Neural progenitor cell (in vitro differentiated cells): Measurements from ENCODE around the gene IDH3B. TPM values are rescaled to one million over a fixed set of nuclear protein-coding genes. Genes with fewer than 3 reads are reported as not detected.

Experiments
- DNase-seq: peaks from one replicate; pipeline ENCODE4 v3.0.0-alpha.2; 2016; ENCODE audit warnings: low spot score
- H2AFZ ChIP-seq: fragments of 200-600 bp; sonication (generic); replicated peaks from 2 replicates; pipeline ENCODE4 v1.6.1; 2016; ENCODE audit warnings: antibody characterized with exemption
- H3F3A ChIP-seq: fragments of 200-600 bp; sonication (generic); 2 replicates; pipeline ENCODE4 v1.6.1; 2016; ENCODE audit warnings: antibody characterized with exemption, low read depth
- H3K27ac ChIP-seq: fragments of 200-600 bp; sonication (generic); 2 replicates; pipeline ENCODE4 v1.5.1; 2016; ENCODE audit warnings: mild to moderate bottlenecking
- H3K27me3 ChIP-seq: fragments of 200-600 bp; sonication (generic); 2 replicates; pipeline ENCODE4 v1.6.1; 2016; ENCODE audit warnings: mild to moderate bottlenecking, moderate library complexity
- H3K36me3 ChIP-seq: fragments of 200-600 bp; sonication (generic); 2 replicates; pipeline ENCODE4 v1.5.1; 2016
- H3K4me1 ChIP-seq: fragments of 200-600 bp; sonication (generic); 2 replicates; pipeline ENCODE4 v1.6.1; 2016; ENCODE audit warnings: mixed run types
- H3K4me2 ChIP-seq: fragments of 200-600 bp; sonication (generic); 2 replicates; pipeline ENCODE4 v1.6.1; 2016
- H3K4me3 ChIP-seq: fragments of 200-600 bp; sonication (generic); 2 replicates; pipeline ENCODE4 v1.5.1; 2016
- H3K79me2 ChIP-seq: fragments of 200-600 bp; sonication (generic); 2 replicates; pipeline ENCODE4 v1.6.1; 2016; ENCODE audit warnings: low read depth
- H3K9ac ChIP-seq: fragments of 200-600 bp; sonication (generic); 2 replicates; pipeline ENCODE4 v1.6.1; 2016
- H3K9me3 ChIP-seq: fragments of 200-600 bp; sonication (generic); 2 replicates; pipeline ENCODE4 v1.5.1; 2016; ENCODE audit warnings: low read depth
- H4K20me1 ChIP-seq: fragments of 200-600 bp; sonication (generic); 2 replicates; pipeline ENCODE4 v1.6.1; 2016; ENCODE audit warnings: low read depth
- H3K27ac Mint-ChIP-seq: 3 replicates; pipeline ENCODE4 v1.8.0; 2021; ENCODE audit warnings: mixed read lengths
- H3K27me3 Mint-ChIP-seq: 2 replicates; pipeline ENCODE4 v1.8.0; 2022; ENCODE audit warnings: low read depth, mild to moderate bottlenecking, inconsistent platforms, moderate library complexity, mixed read lengths; ENCODE audit not compliant: insufficient read depth
- H3K36me3 Mint-ChIP-seq: 3 replicates; pipeline ENCODE4 v1.8.0; 2021; ENCODE audit warnings: mixed read lengths
- H3K4me1 Mint-ChIP-seq: 3 replicates; pipeline ENCODE4 v1.8.0; 2021; ENCODE audit warnings: mixed read lengths
- H3K4me3 Mint-ChIP-seq: 3 replicates; pipeline ENCODE4 v1.8.0; 2021; ENCODE audit warnings: mild to moderate bottlenecking, moderate library complexity, mixed read lengths
- H3K9me3 Mint-ChIP-seq: 3 replicates; pipeline ENCODE4 v1.8.0; 2020; ENCODE audit warnings: mixed read lengths
- EZH2 ChIP-seq: fragments of 200-600 bp; sonication (generic); IDR thresholded peaks from 2 replicates; pipeline ENCODE4 v1.6.1; 2017; ENCODE audit warnings: antibody characterized with exemption, mild to moderate bottlenecking, moderate library complexity
- EZH2phosphoT487 ChIP-seq: fragments of 200-600 bp; sonication (generic); IDR thresholded peaks from 2 replicates; pipeline ENCODE4 v1.6.1; 2017; ENCODE audit warnings: antibody characterized with exemption
- total RNA-seq: library from RNA; depleted of rRNA; stranded (reverse); fragments of >200 nt; gene quantifications from 2 replicates; pipeline ENCODE4 v1.2.3, GENCODE V29; 2015; ENCODE audit warnings: low replicate concordance
- TF ChIP-seq, protein P1 (sequence below): fragments of 200-600 bp; sonication (generic); IDR thresholded peaks from 2 replicates; pipeline ENCODE4 v1.5.1; 2017; ENCODE audit warnings: antibody characterized with exemption, mild to moderate bottlenecking

The IDH3B gene
- total RNA-seq, 1 donor from 2014 or later, result 94.3 TPM

DNA sequence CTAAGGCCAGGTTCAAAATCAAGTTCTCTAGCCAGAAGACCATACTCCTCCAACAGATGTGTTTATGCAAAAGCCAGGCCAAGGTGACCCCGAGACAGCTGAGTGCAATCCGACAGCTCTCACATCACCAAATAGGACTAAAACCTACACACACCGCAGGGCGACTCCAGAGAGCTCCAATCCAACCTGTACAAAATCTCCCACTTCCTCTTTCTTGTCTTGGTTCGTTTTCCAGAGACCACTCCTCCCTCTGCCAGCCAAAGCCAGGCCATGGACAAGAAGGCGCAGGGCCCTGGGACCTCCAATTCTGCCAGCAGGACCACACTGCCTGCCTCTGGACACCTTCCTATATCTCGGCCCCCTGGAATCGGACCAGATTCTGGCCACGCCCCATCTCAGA lies 23.1 kb downstream of the IDH3B start:
- no peak overlapping the region for H3K9ac ChIP-seq
- H3K4me3 Mint-ChIP-seq, result no peak overlapping the region
- H3K79me2 ChIP-seq, result no peaks in the 10 kb centered on the region
- no peak overlapping the region for H3K27ac ChIP-seq
- H3K27me3 Mint-ChIP-seq, result peaks cover 3% of the 10 kb centered on the region
- no peak overlapping the region for H3K4me3 ChIP-seq
- TF ChIP-seq EZH2phosphoT487 (no peak), EZH2 (no peak)
- TF ChIP-seq, protein P1, sequence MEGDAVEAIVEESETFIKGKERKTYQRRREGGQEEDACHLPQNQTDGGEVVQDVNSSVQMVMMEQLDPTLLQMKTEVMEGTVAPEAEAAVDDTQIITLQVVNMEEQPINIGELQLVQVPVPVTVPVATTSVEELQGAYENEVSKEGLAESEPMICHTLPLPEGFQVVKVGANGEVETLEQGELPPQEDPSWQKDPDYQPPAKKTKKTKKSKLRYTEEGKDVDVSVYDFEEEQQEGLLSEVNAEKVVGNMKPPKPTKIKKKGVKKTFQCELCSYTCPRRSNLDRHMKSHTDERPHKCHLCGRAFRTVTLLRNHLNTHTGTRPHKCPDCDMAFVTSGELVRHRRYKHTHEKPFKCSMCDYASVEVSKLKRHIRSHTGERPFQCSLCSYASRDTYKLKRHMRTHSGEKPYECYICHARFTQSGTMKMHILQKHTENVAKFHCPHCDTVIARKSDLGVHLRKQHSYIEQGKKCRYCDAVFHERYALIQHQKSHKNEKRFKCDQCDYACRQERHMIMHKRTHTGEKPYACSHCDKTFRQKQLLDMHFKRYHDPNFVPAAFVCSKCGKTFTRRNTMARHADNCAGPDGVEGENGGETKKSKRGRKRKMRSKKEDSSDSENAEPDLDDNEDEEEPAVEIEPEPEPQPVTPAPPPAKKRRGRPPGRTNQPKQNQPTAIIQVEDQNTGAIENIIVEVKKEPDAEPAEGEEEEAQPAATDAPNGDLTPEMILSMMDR, result no peak
- H3K36me3 Mint-ChIP-seq, result no peaks in the 10 kb centered on the region
- no peak overlapping the region for H2AFZ ChIP-seq
- H3K27me3 ChIP-seq, result peaks cover 3% of the 10 kb centered on the region
- H3F3A ChIP-seq, result no peaks in the 10 kb centered on the region
- no peaks in the 10 kb centered on the region for H3K9me3 ChIP-seq
- no peaks in the 10 kb centered on the region for H3K9me3 Mint-ChIP-seq
- no peaks in the 10 kb centered on the region for H3K4me1 ChIP-seq
- H4K20me1 ChIP-seq, result no peaks in the 10 kb centered on the region
- H3K4me1 Mint-ChIP-seq, result no peaks in the 10 kb centered on the region
- H3K36me3 ChIP-seq, result no peaks in the 10 kb centered on the region
- H3K4me2 ChIP-seq, result no peak overlapping the region
- DNase-seq, result no peak
- no peak overlapping the region for H3K27ac Mint-ChIP-seq

DNA sequence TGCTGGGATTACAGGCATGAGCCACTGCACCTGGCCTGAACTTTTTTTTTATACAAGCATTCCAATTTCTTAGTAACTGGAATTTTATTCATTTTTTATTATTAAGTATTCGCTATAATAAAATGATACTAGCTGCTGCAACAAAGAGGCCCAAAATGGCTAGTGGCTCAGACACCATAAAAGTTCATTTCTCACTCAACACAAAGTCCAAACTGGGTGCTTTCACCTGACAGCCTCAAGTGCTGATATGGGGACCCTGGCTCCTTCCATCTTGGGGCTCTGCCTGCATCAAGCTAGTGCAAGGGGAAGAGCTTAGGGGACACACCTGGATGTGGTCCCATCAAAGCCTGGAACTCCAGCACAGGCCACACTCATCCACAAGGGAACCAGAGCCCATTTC lies 23.8 kb downstream of the IDH3B start:
- Mint-ChIP-seq H3K9me3 (no peaks in the 10 kb centered on the region), H3K36me3 (no peaks in the 10 kb centered on the region), H3K4me3 (no peak overlapping the region), H3K4me1 (no peaks in the 10 kb centered on the region), H3K27me3 (peaks cover 3% of the 10 kb centered on the region), H3K27ac (no peak overlapping the region)
- Histone ChIP-seq H3K4me3 (no peak overlapping the region), H2AFZ (no peak overlapping the region), H3K79me2 (no peaks in the 10 kb centered on the region), H3K9ac (no peak overlapping the region), H3K4me1 (no peaks in the 10 kb centered on the region), H3K27me3 (peaks cover 10% of the 10 kb centered on the region), H3K36me3 (no peaks in the 10 kb centered on the region), H3K27ac (no peak overlapping the region), H3K9me3 (no peaks in the 10 kb centered on the region), H3K4me2 (no peak overlapping the region), H3F3A (no peaks in the 10 kb centered on the region), H4K20me1 (no peaks in the 10 kb centered on the region)
- DNase-seq, result no peak
- TF ChIP-seq EZH2 (no peak), EZH2phosphoT487 (no peak)
- TF ChIP-seq, protein P1, result no peak

DNA sequence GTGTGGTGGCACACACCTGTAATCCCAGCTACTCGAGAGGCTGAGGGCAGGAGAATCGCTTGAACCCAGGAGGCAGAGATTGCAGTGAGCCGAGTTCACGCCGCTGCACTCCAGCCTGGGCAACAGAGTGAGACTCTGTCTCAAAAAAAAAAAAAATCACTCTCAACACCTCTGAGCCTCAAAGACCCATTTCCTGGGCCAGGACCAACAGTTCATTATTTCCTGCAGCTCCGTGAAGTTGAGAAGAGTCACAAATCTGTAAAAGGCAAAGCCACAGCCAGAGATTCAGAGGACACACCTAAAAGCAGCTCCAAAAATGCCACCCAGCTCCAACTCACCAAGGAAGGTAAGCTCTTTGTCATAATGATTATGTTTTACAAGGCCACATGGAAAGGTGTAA lies 26.8 kb downstream of the IDH3B start:
- Histone ChIP-seq H3K27me3 (peaks cover 39% of the 10 kb centered on the region), H3K79me2 (no peaks in the 10 kb centered on the region), H3K9me3 (no peaks in the 10 kb centered on the region), H3K4me1 (no peaks in the 10 kb centered on the region), H4K20me1 (no peaks in the 10 kb centered on the region), H3K4me2 (no peak overlapping the region), H3F3A (no peaks in the 10 kb centered on the region), H3K36me3 (no peaks in the 10 kb centered on the region), H3K9ac (no peak overlapping the region), H2AFZ (no peak overlapping the region), H3K4me3 (no peak overlapping the region), H3K27ac (no peak overlapping the region)
- no peaks in the 10 kb centered on the region for H3K9me3 Mint-ChIP-seq
- no peak overlapping the region for H3K27ac Mint-ChIP-seq
- peaks cover 6% of the 10 kb centered on the region for H3K27me3 Mint-ChIP-seq
- no peak for DNase-seq
- peaks cover 3% of the 10 kb centered on the region for H3K4me1 Mint-ChIP-seq
- H3K4me3 Mint-ChIP-seq, result no peak overlapping the region
- TF ChIP-seq, protein P1, result no peak
- TF ChIP-seq EZH2phosphoT487, result no peak
- no peak for TF ChIP-seq EZH2
- H3K36me3 Mint-ChIP-seq, result no peaks in the 10 kb centered on the region
